Measurements from ENCODE around the gene SERGEF. TPM values are rescaled to one million over a fixed set of nuclear protein-coding genes. Genes with fewer than 3 reads are reported as not detected.

The SERGEF gene
- total and polyA plus RNA-seq, 7 donors, result 11.1 to 33.1 (median 26.0) TPM

DNA sequence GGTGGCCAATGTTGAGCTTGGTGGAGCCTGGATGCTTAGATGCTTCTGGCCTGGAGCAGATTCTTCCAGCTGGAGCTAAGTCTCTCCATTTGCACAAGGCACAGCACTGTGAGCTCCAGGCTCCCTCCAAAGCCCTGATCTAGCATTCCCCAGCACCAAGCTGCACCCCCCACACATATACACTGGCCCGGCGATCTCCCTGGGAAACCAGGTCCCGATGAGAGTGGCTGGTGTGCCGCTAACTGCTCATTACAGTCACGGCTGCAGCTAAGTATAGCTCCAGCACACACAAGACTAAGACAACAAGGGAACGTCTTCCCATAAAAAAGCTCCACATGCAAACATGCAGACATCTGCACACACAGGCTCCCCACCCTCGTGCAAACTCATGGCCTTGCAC, 260.7 kb downstream of the SERGEF start:
- Histone ChIP-seq H3K36me3 (ENCODE audit: insufficient read depth in 1 of 2, low read depth in 1 of 2) (no peaks in the 10 kb centered on the region), H3K27ac (no peak overlapping the region), H3K9me3 (no peaks in the 10 kb centered on the region), H3K27me3 (ENCODE audit: insufficient read depth in 3 of 3, low read length in 2 of 3) (no peaks in the 10 kb centered on the region), H3K4me3 (no peak overlapping the region), H3K4me1 (peaks cover 40% of the 10 kb centered on the region)
- intact Hi-C loops (cut with DNase I), result loop anchor here in 1 of 2 donors (5.0 kb wide), 1 partner anchor 45 kb away; no protein-coding TSS in a partner anchor
- TF ChIP-seq, protein P1, sequence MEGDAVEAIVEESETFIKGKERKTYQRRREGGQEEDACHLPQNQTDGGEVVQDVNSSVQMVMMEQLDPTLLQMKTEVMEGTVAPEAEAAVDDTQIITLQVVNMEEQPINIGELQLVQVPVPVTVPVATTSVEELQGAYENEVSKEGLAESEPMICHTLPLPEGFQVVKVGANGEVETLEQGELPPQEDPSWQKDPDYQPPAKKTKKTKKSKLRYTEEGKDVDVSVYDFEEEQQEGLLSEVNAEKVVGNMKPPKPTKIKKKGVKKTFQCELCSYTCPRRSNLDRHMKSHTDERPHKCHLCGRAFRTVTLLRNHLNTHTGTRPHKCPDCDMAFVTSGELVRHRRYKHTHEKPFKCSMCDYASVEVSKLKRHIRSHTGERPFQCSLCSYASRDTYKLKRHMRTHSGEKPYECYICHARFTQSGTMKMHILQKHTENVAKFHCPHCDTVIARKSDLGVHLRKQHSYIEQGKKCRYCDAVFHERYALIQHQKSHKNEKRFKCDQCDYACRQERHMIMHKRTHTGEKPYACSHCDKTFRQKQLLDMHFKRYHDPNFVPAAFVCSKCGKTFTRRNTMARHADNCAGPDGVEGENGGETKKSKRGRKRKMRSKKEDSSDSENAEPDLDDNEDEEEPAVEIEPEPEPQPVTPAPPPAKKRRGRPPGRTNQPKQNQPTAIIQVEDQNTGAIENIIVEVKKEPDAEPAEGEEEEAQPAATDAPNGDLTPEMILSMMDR (IDR thresholded peaks at IDR 0.05), result no peak
- no peak for ATAC-seq
- peak in 1 of 2 donors; percentile 2 for DNase-seq
- 51 to 66% (median 62%) methylated on average over 7 of the region's 7 CpGs for WGBS, 3 donors

DNA sequence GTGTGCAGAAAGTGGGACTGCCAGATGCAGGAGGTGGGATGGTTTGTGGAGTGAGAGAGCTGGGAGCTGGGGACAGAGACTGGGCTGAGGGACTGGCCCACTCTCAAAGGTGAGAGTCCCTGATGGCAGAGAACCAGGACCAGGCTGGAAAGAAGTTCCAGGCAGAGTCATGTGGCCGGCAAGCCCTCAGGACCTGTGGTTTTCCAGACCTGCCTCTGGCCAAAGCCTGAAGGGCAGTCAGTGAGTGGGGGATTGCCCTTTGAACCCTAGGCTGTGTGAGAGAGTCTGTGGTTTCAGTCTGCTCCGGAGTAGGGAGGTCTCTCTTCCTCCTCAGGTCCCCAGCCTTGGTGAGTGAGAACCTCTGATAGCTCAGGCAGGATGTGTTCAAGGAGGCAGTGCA, 261.3 kb downstream of the SERGEF start:
- DNase-seq (peak in 1 of 2 donors; percentile 13), ATAC-seq (no peak)
- TF ChIP-seq, protein P1 (IDR thresholded peaks at IDR 0.05), result no peak
- no peak overlapping the region for H3K27ac ChIP-seq
- H3K4me3 ChIP-seq, result no peak overlapping the region
- intact Hi-C loops (cut with DNase I), result loop anchor here in 1 of 2 donors (5.0 kb wide), 1 partner anchor 46 kb away; no protein-coding TSS in a partner anchor
- H3K27me3 ChIP-seq (ENCODE audit: insufficient read depth in 3 of 3, low read length in 2 of 3), result no peaks in the 10 kb centered on the region
- peaks cover 40% of the 10 kb centered on the region for H3K4me1 ChIP-seq
- WGBS, 3 donors, result 43 to 63% (median 55%) methylated on average over 2 of the region's 2 CpGs
- H3K36me3 ChIP-seq (ENCODE audit: insufficient read depth in 1 of 2, low read depth in 1 of 2), result no peaks in the 10 kb centered on the region
- no peaks in the 10 kb centered on the region for H3K9me3 ChIP-seq

DNA sequence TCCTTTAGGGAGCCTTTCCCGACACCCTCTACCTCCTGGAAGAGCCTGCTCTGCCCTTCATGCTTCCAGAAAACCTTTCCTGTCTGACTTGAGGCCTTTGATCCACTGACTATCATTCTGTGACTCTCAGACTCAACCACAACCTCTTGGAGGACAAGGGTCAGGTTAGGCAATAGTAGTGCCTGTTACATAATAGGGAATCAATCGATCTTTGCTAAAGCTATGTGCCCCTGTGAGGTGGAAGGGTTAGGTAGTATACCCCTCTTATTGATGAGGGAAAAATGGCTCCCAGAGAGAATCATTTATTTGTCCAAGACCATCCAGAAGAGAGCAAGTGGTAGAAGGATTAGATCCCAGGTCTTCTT, 262.1 kb downstream of the SERGEF start:
- intact Hi-C loops (cut with DNase I), result loop anchor here in 1 of 2 donors (5.0 kb wide), 1 partner anchor 47 kb away; no protein-coding TSS in a partner anchor
- DNase-seq (no peak), ATAC-seq (no peak)
- no peaks in the 10 kb centered on the region for H3K36me3 ChIP-seq (ENCODE audit: insufficient read depth in 1 of 2, low read depth in 1 of 2)
- 50 to 71% (median 67%) methylated on average over 2 of the region's 2 CpGs for WGBS, 3 donors
- H3K4me3 ChIP-seq, result no peak overlapping the region
- H3K27ac ChIP-seq, result no peak overlapping the region
- TF ChIP-seq, protein P1 (IDR thresholded peaks at IDR 0.05), result no peak
- no peaks in the 10 kb centered on the region for H3K9me3 ChIP-seq
- H3K27me3 ChIP-seq (ENCODE audit: insufficient read depth in 3 of 3, low read length in 2 of 3), result no peaks in the 10 kb centered on the region
- H3K4me1 ChIP-seq, result peaks cover 40% of the 10 kb centered on the region

DNA sequence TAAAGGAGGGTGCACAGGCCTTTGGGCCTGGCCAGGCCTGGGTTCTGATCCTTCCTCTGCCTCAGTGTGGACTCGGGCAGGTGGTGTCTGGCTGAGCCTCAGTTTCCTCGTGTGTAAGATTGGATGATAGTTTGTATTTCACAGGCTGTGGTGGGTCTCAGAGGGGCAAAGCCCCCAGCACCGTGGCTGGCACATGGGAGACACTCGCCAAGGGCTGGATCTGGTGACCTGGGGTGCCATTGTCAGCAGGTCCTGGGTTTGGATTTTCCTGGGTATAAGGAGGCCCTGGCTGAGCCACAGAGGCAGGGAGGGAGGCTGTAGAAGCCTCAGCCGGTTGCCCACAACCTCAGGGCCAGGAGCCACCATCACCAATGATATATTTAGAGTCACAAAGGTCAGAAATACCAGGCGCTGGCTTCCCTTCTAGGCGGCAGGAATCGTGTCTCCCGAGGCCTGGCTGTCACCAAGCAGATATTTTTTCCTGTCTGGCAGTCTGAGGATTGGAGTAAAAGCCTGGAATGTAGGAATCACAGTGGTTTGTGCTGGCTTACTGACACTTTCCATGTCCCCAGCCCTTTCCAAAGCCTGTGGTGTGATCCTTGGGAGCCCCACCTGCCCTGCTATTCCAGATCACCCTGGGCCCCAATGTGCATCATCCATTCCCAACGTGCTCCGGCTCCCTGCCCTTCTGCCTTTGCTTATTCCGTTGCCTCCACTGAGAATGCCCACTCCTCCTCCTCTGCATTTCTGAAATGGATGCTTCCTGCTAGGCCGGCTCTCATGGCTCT, 262.6 kb downstream of the SERGEF start:
- intact Hi-C loops (cut with DNase I), result loop anchor here in 1 of 2 donors (5.0 kb wide), 1 partner anchor 47 kb away; no protein-coding TSS in a partner anchor
- 29 to 38% (median 30%) methylated on average over 13 of the region's 13 CpGs for WGBS, 3 donors
- TF ChIP-seq, protein P1 (IDR thresholded peaks at IDR 0.05), result no peak
- Histone ChIP-seq H3K9me3 (no peaks in the 10 kb centered on the region), H3K4me1 (peaks cover 40% of the 10 kb centered on the region), H3K36me3 (ENCODE audit: insufficient read depth in 1 of 2, low read depth in 1 of 2) (no peaks in the 10 kb centered on the region), H3K27me3 (ENCODE audit: insufficient read depth in 3 of 3, low read length in 2 of 3) (no peaks in the 10 kb centered on the region), H3K27ac (peak overlapping the region; percentile 66), H3K4me3 (no peak overlapping the region)
- DNase-seq, result peak in 1 of 2 donors; percentile 43
- ATAC-seq, result peak in 3 of 4 donors; percentile 41 to 45 (median 44)
